ENCODE results near the gene CCNT2. TPM values are rescaled to one million over a fixed set of nuclear protein-coding genes. Genes with fewer than 3 reads are reported as not detected.

The CCNT2 gene
- total RNA-seq (10 to 100 TPM; 49.8 to 78.1 (median 67.9) TPM), polyA plus RNA-seq (10 to 100 TPM; 20.6 to 22.9 TPM), total RNA-seq (92.7 reads per million, percentile 83 among the genes with 10 or more reads in this experiment)

GRCh38 chr2:134918526-134919340 lies at the start of gene CCNT2:
TSS of gene CCNT2 (plus strand) at chr2:134918822. CDS start at chr2:134918855, 33 bp downstream.
- peaks cover 0 to 7% (median 0%) of the 10 kb centered on the region in 11 donors for H3K9me3 Mint-ChIP-seq
- no peaks in the 10 kb centered on the region for H3K9me3 ChIP-seq (ENCODE audit: control insufficient read depth in 2 of 3, low read length in 3 of 3)
- H3K27me3 Mint-ChIP-seq: peaks cover 0 to 14% (median 0%) of the 10 kb centered on the region in 5 donors
- peak; percentile 90 for ATAC-seq
- peaks cover 18 to 71% (median 48%) of the 10 kb centered on the region in 7 donors for H3K4me1 Mint-ChIP-seq
- ChIA-PET CTCF (no interaction called here), POLR2A (interaction anchor here (0.6 to 2.2 kb wide), 7 partner anchors 9 to 1122 kb away, joined by 3 to 18 read pairs (median 3); partner anchors contain the start of genes R3HDM1 and ZRANB3)
- peaks cover 3 to 17% (median 11%) of the 10 kb centered on the region in 5 donors for H3K36me3 Mint-ChIP-seq
- peak within 1 kb of the TSS; percentile 91 to 99 (median 96) for H3K27ac Mint-ChIP-seq
- peaks cover 31 to 45% of the 10 kb centered on the region in 2 donors for H3K4me1 ChIP-seq (ENCODE audit: control insufficient read depth in 2 of 2, insufficient read depth in 2 of 2, low read length in 2 of 2)
- intact Hi-C loops (cut with micrococcal nuclease): loop anchor here (1.0 to 10.0 kb wide), 13 partner anchors 32 to 1459 kb away; partner anchors contain the start of genes MCM6 (in 2 of the 2), RAB3GAP1 (in 2 of the 2), UBXN4 (in 2 of the 2) and CXCR4 (in 1 of the 2)
- H3K36me3 ChIP-seq (ENCODE audit: control insufficient read depth in 2 of 3, insufficient read depth in 3 of 3, low read length in 3 of 3): peaks cover 0 to 8% (median 0%) of the 10 kb centered on the region in 3 experiments
- no peaks in the 10 kb centered on the region for H3K27me3 ChIP-seq (ENCODE audit: control insufficient read depth in 2 of 2, insufficient read depth in 2 of 2, low read length in 2 of 2)
- H3K27ac ChIP-seq (ENCODE audit: low read depth, low read length): peak within 1 kb of the TSS; percentile 97
- H3K4me3 ChIP-seq (ENCODE audit: low read length): peak within 1 kb of the TSS; percentile 96
- peak; percentile 99 to 100 (median 100) for DNase-seq
- H3K4me3 Mint-ChIP-seq: peak within 1 kb of the TSS; percentile 86 to 98 (median 93)

DNA sequence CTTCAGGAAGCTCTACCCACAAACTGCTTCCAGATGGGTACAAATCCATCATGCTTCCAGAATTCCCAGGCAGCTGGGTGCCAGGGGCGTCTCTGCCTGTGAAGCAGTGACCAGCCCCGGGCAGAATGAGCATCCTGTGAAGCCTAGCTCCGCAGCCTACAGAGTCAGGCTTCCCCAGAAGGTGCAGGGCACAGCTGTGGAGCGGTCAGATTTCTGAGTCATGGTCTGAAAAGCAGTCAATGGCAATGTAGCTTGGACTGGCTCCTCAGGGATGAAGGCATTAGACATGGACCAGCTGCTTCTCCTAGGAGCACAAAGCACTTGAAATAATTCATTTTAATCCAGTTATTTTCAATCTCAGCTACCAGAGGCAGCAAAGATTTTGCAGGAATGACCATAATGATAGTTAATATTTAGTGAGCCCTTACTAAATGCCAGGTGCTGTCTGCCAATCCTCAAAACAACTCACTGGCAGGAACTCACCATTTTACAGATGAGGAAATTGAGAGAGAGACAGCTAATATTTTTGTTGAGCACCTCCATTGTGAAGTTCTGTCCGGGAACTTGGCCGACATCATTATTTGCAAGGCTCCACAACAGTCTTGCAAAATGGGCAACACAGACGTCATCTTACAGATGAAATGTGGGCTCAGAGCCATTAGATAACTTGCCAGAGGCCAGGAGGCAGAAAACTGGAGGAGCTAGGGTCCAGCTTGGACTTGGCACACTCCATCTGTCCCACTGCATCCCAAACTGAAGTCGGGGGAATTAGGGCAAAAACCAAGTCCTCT lies 48.5 kb upstream of the CCNT2 start:
- H3K27me3 Mint-ChIP-seq: no peaks in the 10 kb centered on the region

DNA sequence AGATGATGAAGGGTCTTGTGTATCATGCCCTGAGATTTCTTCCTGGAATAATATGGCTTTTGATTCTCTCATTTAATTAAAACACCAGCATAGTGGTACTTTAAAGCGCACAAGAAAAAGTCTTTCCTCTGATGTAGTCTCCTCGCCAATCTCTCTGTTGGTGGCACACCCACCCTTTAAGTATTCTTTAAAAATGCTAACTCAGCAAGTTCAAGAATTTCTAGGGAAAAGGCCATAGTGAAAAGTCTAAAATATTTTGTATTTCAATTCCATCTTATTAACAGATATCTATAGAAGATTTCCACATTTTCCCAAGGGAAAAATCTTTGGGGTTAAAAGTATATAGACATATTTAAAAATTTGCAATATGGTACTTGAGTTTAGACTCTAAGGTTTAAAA lies 45.5 kb upstream of the CCNT2 start:
- Histone ChIP-seq H3K36me3 (ENCODE audit: control insufficient read depth in 2 of 3, insufficient read depth in 3 of 3, low read length in 3 of 3) (no peaks in the 10 kb centered on the region), H3K27me3 (ENCODE audit: control insufficient read depth in 2 of 2, insufficient read depth in 2 of 2, low read length in 2 of 2) (no peaks in the 10 kb centered on the region), H3K27ac (ENCODE audit: low read depth, low read length) (no peak overlapping the region), H3K4me3 (ENCODE audit: low read length) (no peak overlapping the region), H3K4me1 (ENCODE audit: control insufficient read depth in 2 of 2, insufficient read depth in 2 of 2, low read length in 2 of 2) (no peaks in the 10 kb centered on the region), H3K9me3 (ENCODE audit: control insufficient read depth in 2 of 3, low read length in 3 of 3) (no peaks in the 10 kb centered on the region)
- Mint-ChIP-seq H3K9me3 (peaks cover 0 to 13% (median 5%) of the 10 kb centered on the region in 11 donors), H3K27ac (no peak overlapping the region), H3K4me1 (no peaks in the 10 kb centered on the region), H3K4me3 (no peak overlapping the region), H3K27me3 (no peaks in the 10 kb centered on the region), H3K36me3 (peaks cover 0 to 41% (median 8%) of the 10 kb centered on the region in 5 donors)
- ChIA-PET POLR2A (no interaction called here), CTCF (no interaction called here)
- no peak for ATAC-seq
- intact Hi-C loops (cut with micrococcal nuclease): no loop called here
- DNase-seq: no peak

More for the DNA sequence above, 48.5 kb upstream of the CCNT2 start:
- H3K4me1 Mint-ChIP-seq: peaks cover 0 to 1% (median 0%) of the 10 kb centered on the region in 7 donors
- Histone ChIP-seq H3K36me3 (ENCODE audit: control insufficient read depth in 2 of 3, insufficient read depth in 3 of 3, low read length in 3 of 3) (no peaks in the 10 kb centered on the region), H3K9me3 (ENCODE audit: control insufficient read depth in 2 of 3, low read length in 3 of 3) (no peaks in the 10 kb centered on the region), H3K4me1 (ENCODE audit: control insufficient read depth in 2 of 2, insufficient read depth in 2 of 2, low read length in 2 of 2) (no peaks in the 10 kb centered on the region), H3K27me3 (ENCODE audit: control insufficient read depth in 2 of 2, insufficient read depth in 2 of 2, low read length in 2 of 2) (no peaks in the 10 kb centered on the region), H3K4me3 (ENCODE audit: low read length) (no peak overlapping the region), H3K27ac (ENCODE audit: low read depth, low read length) (no peak overlapping the region)
- H3K9me3 Mint-ChIP-seq: peaks cover 0 to 5% (median 0%) of the 10 kb centered on the region in 11 donors
- H3K4me3 Mint-ChIP-seq: no peak overlapping the region
- intact Hi-C loops (cut with micrococcal nuclease): no loop called here
- ATAC-seq (no peak), DNase-seq (no peak)
- CTCF ChIA-PET: no interaction called here
- peaks cover 0 to 33% (median 4%) of the 10 kb centered on the region in 5 donors for H3K36me3 Mint-ChIP-seq
- POLR2A ChIA-PET: no interaction called here
- H3K27ac Mint-ChIP-seq: no peak overlapping the region

- intact Hi-C loops (cut with micrococcal nuclease): no loop called here
- Histone ChIP-seq H3K4me1 (ENCODE audit: control insufficient read depth in 2 of 2, insufficient read depth in 2 of 2, low read length in 2 of 2) (no peaks in the 10 kb centered on the region), H3K9me3 (ENCODE audit: control insufficient read depth in 2 of 3, low read length in 3 of 3) (no peaks in the 10 kb centered on the region), H3K27me3 (ENCODE audit: control insufficient read depth in 2 of 2, insufficient read depth in 2 of 2, low read length in 2 of 2) (no peaks in the 10 kb centered on the region), H3K4me3 (ENCODE audit: low read length) (no peak overlapping the region), H3K27ac (ENCODE audit: low read depth, low read length) (no peak overlapping the region), H3K36me3 (ENCODE audit: control insufficient read depth in 2 of 3, insufficient read depth in 3 of 3, low read length in 3 of 3) (no peaks in the 10 kb centered on the region)
- ChIA-PET POLR2A (no interaction called here), CTCF (no interaction called here)
- no peak overlapping the region for H3K4me3 Mint-ChIP-seq
- H3K27me3 Mint-ChIP-seq: no peaks in the 10 kb centered on the region
- H3K27ac Mint-ChIP-seq: no peak overlapping the region
- no peaks in the 10 kb centered on the region for H3K4me1 Mint-ChIP-seq
- DNase-seq: no peak
- no peak for ATAC-seq
- H3K36me3 Mint-ChIP-seq: peaks cover 0 to 42% (median 27%) of the 10 kb centered on the region in 5 donors
- peaks cover 3 to 33% (median 17%) of the 10 kb centered on the region in 11 donors for H3K9me3 Mint-ChIP-seq
Observed at GRCh38 chr2:134875309-134875708, 43.3 kb upstream of the CCNT2 start.

DNA sequence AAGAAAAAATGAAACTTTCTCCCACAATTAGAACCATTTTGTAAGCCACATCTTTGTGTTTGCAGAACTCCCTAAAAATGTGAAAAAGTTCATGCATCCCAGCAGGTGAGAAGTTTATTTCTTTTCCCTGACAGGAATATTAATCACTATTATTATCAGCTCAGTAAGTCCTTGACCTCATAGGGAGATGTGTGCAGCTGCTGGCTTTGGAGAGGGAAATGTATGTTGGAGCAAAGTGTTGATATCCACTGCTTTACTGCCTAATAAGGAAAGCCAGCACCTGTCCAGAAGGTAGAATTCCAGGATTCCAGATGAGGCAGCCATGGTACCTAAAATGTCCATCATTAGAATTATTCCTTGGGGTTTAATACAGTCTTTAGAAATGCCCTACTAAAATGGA lies 35.8 kb upstream of the CCNT2 start:
- Mint-ChIP-seq H3K4me1 (no peaks in the 10 kb centered on the region), H3K36me3 (peaks cover 0 to 34% (median 31%) of the 10 kb centered on the region in 5 donors), H3K4me3 (no peak overlapping the region), H3K27ac (no peak overlapping the region), H3K27me3 (no peaks in the 10 kb centered on the region), H3K9me3 (peaks cover 0 to 30% (median 15%) of the 10 kb centered on the region in 11 donors)
- Histone ChIP-seq H3K9me3 (ENCODE audit: control insufficient read depth in 2 of 3, low read length in 3 of 3) (no peaks in the 10 kb centered on the region), H3K36me3 (ENCODE audit: control insufficient read depth in 2 of 3, insufficient read depth in 3 of 3, low read length in 3 of 3) (no peaks in the 10 kb centered on the region), H3K4me3 (ENCODE audit: low read length) (no peak overlapping the region), H3K27me3 (ENCODE audit: control insufficient read depth in 2 of 2, insufficient read depth in 2 of 2, low read length in 2 of 2) (no peaks in the 10 kb centered on the region), H3K27ac (ENCODE audit: low read depth, low read length) (no peak overlapping the region), H3K4me1 (ENCODE audit: control insufficient read depth in 2 of 2, insufficient read depth in 2 of 2, low read length in 2 of 2) (no peaks in the 10 kb centered on the region)
- ATAC-seq: no peak
- ChIA-PET CTCF (no interaction called here), POLR2A (interaction anchor here (0.8 kb wide), 1 partner anchor 32 kb away, joined by 3 read pairs; no protein-coding TSS in a partner anchor)
- intact Hi-C loops (cut with micrococcal nuclease): no loop called here
- no peak for DNase-seq

DNA sequence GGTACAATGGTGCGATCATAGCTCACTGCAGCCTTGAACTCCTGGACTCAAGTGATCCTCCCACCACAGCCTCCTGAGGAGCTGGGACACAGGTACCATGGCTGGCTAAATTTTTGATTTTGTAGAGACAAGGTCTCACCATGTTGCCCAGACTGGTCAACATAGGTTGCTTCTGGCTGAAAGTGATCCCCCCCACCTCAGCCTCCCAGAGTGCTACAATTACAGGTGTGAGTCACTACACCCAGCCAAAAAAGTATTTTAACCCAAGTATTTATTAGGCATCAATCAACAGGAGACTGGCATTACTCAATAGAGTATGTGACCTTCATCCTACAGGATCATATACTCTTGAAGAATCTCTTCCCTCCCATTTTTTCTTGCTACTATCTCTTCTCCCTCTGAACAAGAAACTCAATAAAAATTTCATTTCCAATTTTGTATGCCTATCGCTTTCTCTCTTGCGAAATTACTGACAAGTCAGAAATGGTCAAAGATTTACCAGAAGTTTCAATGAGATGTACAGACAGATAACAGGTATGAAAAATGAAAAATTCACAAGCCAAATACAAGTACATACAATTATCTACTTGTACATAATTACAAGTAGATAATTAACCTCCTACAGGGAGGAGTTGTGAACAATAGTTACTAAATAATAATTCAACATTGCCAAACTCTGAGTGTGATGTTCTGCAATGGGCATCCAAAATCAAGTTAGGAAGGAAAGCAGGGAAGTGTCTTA lies 34.9 kb upstream of the CCNT2 start:
- Mint-ChIP-seq H3K9me3 (peaks cover 0 to 20% (median 9%) of the 10 kb centered on the region in 11 donors), H3K27me3 (peaks cover 0 to 6% (median 0%) of the 10 kb centered on the region in 5 donors), H3K27ac (no peak overlapping the region), H3K4me3 (no peak overlapping the region), H3K4me1 (no peaks in the 10 kb centered on the region), H3K36me3 (peaks cover 0 to 31% (median 25%) of the 10 kb centered on the region in 5 donors)
- no peaks in the 10 kb centered on the region for H3K36me3 ChIP-seq (ENCODE audit: control insufficient read depth in 2 of 3, insufficient read depth in 3 of 3, low read length in 3 of 3)
- H3K4me1 ChIP-seq (ENCODE audit: control insufficient read depth in 2 of 2, insufficient read depth in 2 of 2, low read length in 2 of 2): no peaks in the 10 kb centered on the region
- no peaks in the 10 kb centered on the region for H3K27me3 ChIP-seq (ENCODE audit: control insufficient read depth in 2 of 2, insufficient read depth in 2 of 2, low read length in 2 of 2)
- ChIA-PET POLR2A (interaction anchor here (0.8 kb wide), 1 partner anchor 33 kb away, joined by 3 read pairs; no protein-coding TSS in a partner anchor), CTCF (no interaction called here)
- DNase-seq (no peak), ATAC-seq (no peak)
- H3K4me3 ChIP-seq (ENCODE audit: low read length): no peak overlapping the region
- no peak overlapping the region for H3K27ac ChIP-seq (ENCODE audit: low read depth, low read length)
- H3K9me3 ChIP-seq (ENCODE audit: control insufficient read depth in 2 of 3, low read length in 3 of 3): no peaks in the 10 kb centered on the region
- intact Hi-C loops (cut with micrococcal nuclease): no loop called here
